ENCODE measurements around the gene CCDC157.

CCDC157 gene

DNA sequence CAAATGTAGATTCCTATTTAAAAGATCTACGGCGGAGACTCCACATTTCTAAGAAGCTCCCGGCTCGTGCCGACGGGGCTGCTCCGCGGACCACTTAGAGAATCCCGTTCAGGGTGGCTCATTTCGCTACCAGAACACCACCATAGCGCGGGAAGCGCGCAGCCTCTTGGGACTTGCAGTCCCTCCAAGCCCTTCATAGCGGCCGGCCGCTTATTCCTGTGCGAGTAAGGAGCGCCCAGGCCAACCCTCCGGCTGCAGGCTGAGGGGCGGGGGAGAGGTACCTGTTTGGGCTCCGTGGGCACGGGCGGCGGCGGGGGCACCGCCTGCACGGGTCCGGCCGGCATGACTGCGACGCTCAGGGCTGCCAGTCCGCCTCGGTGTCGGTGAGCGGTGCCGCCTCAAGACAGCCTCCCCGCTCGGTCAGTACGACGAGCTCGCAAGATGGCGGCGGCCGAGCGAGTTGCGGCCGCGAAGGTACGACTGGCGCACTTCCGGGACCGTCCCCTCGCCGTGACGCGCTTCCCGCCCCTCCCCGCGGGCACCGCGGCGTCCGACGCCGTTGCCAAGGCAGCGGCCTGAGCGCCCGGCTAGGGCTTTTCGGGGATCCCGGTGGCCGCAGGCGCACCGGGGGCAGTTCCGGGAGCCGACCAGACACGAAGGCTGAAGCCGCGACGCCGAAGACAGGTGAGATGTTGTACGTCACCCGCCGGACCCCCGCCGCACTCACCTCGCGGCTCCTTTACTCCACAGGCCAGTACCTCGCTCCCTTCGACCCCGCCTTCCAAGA is at the start of gene CCDC157, which contains the start of gene SF3A1 (continued):
- TF ChIP-seq, protein P1, sequence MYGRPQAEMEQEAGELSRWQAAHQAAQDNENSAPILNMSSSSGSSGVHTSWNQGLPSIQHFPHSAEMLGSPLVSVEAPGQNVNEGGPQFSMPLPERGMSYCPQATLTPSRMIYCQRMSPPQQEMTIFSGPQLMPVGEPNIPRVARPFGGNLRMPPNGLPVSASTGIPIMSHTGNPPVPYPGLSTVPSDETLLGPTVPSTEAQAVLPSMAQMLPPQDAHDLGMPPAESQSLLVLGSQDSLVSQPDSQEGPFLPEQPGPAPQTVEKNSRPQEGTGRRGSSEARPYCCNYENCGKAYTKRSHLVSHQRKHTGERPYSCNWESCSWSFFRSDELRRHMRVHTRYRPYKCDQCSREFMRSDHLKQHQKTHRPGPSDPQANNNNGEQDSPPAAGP (tag by site-specific recombination; IDR thresholded peaks at IDR 0.05), result peak; percentile 73; the same call in 1 of the 2 replicates
- TF ChIP-seq, protein P2, sequence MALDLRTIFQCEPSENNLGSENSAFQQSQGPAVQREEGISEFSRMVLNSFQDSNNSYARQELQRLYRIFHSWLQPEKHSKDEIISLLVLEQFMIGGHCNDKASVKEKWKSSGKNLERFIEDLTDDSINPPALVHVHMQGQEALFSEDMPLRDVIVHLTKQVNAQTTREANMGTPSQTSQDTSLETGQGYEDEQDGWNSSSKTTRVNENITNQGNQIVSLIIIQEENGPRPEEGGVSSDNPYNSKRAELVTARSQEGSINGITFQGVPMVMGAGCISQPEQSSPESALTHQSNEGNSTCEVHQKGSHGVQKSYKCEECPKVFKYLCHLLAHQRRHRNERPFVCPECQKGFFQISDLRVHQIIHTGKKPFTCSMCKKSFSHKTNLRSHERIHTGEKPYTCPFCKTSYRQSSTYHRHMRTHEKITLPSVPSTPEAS (tag by site-specific recombination; IDR thresholded peaks at IDR 0.05), result no peak
- TF ChIP-seq, protein P3, sequence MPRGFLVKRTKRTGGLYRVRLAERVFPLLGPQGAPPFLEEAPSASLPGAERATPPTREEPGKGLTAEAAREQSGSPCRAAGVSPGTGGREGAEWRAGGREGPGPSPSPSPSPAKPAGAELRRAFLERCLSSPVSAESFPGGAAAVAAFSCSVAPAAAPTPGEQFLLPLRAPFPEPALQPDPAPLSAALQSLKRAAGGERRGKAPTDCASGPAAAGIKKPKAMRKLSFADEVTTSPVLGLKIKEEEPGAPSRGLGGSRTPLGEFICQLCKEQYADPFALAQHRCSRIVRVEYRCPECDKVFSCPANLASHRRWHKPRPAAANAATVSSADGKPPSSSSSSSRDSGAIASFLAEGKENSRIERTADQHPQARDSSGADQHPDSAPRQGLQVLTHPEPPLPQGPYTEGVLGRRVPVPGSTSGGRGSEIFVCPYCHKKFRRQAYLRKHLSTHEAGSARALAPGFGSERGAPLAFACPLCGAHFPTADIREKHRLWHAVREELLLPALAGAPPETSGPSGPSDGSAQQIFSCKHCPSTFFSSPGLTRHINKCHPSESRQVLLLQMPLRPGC (tag by site-specific recombination; IDR thresholded peaks at IDR 0.05), result 0 out of 2 replicates have a peak, but pooled peaks have one; percentile 11
- TF ChIP-seq KLF16 (tag by site-specific recombination; IDR thresholded peaks at IDR 0.05) (peak; percentile 64), FEZF1 (tag by site-specific recombination; IDR thresholded peaks at IDR 0.05) (peak; percentile 68), ZIC2 (tag by site-specific recombination; IDR thresholded peaks at IDR 0.05) (0 out of 2 replicates have a peak, but pooled peaks have one; percentile 16), ZNF624 (tag by site-specific recombination; IDR thresholded peaks at IDR 0.05) (no peak), ZBTB17 (tag by site-specific recombination; IDR thresholded peaks at IDR 0.05) (peak; percentile 77), ZBTB8A (tag by site-specific recombination; IDR thresholded peaks at IDR 0.05) (peak; percentile 92), ZNF324 (tag by site-specific recombination; IDR thresholded peaks at IDR 0.05) (peak; percentile 93; the same call in 1 of the 2 replicates), OVOL3 (tag by site-specific recombination; IDR thresholded peaks at IDR 0.05) (peak; percentile 74), SP2 (tag by site-specific recombination; IDR thresholded peaks at IDR 0.05) (peak; percentile 71), ZFP69B (tag by site-specific recombination; IDR thresholded peaks at IDR 0.05) (peak; percentile 41; the same call in 1 of the 2 replicates), GLI4 (tag by site-specific recombination; IDR thresholded peaks at IDR 0.05) (peak; percentile 59; the same call in 1 of the 2 replicates), ZNF660 (tag by site-specific recombination; IDR thresholded peaks at IDR 0.05) (peak; percentile 83), ZNF473 (tag by site-specific recombination; IDR thresholded peaks at IDR 0.05) (no peak), KLF1 (tag by site-specific recombination; IDR thresholded peaks at IDR 0.05) (peak; percentile 49; the same call in 1 of the 2 replicates), ZXDB (tag by site-specific recombination; IDR thresholded peaks at IDR 0.05) (peak; percentile 88), ZNF707 (tag by site-specific recombination; IDR thresholded peaks at IDR 0.05) (no peak), ZNF529 (tag by site-specific recombination; IDR thresholded peaks at IDR 0.05; ENCODE audit: insufficient replicate concordance) (no peak)
- TF ChIP-seq, protein P4, sequence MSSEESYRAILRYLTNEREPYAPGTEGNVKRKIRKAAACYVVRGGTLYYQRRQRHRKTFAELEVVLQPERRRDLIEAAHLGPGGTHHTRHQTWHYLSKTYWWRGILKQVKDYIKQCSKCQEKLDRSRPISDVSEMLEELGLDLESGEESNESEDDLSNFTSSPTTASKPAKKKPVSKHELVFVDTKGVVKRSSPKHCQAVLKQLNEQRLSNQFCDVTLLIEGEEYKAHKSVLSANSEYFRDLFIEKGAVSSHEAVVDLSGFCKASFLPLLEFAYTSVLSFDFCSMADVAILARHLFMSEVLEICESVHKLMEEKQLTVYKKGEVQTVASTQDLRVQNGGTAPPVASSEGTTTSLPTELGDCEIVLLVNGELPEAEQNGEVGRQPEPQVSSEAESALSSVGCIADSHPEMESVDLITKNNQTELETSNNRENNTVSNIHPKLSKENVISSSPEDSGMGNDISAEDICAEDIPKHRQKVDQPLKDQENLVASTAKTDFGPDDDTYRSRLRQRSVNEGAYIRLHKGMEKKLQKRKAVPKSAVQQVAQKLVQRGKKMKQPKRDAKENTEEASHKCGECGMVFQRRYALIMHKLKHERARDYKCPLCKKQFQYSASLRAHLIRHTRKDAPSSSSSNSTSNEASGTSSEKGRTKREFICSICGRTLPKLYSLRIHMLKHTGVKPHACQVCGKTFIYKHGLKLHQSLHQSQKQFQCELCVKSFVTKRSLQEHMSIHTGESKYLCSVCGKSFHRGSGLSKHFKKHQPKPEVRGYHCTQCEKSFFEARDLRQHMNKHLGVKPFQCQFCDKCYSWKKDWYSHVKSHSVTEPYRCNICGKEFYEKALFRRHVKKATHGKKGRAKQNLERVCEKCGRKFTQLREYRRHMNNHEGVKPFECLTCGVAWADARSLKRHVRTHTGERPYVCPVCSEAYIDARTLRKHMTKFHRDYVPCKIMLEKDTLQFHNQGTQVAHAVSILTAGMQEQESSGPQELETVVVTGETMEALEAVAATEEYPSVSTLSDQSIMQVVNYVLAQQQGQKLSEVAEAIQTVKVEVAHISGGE (tag by site-specific recombination; conservative IDR thresholded peaks at IDR 0.05; ENCODE audit: low read depth), result peak; percentile 95
- TF ChIP-seq, protein P5, sequence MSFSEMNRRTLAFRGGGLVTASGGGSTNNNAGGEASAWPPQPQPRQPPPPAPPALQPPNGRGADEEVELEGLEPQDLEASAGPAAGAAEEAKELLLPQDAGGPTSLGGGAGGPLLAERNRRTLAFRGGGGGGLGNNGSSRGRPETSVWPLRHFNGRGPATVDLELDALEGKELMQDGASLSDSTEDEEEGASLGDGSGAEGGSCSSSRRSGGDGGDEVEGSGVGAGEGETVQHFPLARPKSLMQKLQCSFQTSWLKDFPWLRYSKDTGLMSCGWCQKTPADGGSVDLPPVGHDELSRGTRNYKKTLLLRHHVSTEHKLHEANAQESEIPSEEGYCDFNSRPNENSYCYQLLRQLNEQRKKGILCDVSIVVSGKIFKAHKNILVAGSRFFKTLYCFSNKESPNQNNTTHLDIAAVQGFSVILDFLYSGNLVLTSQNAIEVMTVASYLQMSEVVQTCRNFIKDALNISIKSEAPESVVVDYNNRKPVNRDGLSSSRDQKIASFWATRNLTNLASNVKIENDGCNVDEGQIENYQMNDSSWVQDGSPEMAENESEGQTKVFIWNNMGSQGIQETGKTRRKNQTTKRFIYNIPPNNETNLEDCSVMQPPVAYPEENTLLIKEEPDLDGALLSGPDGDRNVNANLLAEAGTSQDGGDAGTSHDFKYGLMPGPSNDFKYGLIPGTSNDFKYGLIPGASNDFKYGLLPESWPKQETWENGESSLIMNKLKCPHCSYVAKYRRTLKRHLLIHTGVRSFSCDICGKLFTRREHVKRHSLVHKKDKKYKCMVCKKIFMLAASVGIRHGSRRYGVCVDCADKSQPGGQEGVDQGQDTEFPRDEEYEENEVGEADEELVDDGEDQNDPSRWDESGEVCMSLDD (tag by site-specific recombination; IDR thresholded peaks at IDR 0.05), result no peak
- TF ChIP-seq, protein P6, sequence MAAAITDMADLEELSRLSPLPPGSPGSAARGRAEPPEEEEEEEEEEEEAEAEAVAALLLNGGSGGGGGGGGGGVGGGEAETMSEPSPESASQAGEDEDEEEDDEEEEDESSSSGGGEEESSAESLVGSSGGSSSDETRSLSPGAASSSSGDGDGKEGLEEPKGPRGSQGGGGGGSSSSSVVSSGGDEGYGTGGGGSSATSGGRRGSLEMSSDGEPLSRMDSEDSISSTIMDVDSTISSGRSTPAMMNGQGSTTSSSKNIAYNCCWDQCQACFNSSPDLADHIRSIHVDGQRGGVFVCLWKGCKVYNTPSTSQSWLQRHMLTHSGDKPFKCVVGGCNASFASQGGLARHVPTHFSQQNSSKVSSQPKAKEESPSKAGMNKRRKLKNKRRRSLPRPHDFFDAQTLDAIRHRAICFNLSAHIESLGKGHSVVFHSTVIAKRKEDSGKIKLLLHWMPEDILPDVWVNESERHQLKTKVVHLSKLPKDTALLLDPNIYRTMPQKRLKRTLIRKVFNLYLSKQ (tag by site-specific recombination; IDR thresholded peaks at IDR 0.05; ENCODE audit: borderline replicate concordance), result no peak
- TF ChIP-seq, protein P7, sequence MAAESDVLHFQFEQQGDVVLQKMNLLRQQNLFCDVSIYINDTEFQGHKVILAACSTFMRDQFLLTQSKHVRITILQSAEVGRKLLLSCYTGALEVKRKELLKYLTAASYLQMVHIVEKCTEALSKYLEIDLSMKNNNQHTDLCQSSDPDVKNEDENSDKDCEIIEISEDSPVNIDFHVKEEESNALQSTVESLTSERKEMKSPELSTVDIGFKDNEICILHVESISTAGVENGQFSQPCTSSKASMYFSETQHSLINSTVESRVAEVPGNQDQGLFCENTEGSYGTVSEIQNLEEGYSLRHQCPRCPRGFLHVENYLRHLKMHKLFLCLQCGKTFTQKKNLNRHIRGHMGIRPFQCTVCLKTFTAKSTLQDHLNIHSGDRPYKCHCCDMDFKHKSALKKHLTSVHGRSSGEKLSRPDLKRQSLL (tag by site-specific recombination; IDR thresholded peaks at IDR 0.05), result no peak
- TF ChIP-seq, protein P8, sequence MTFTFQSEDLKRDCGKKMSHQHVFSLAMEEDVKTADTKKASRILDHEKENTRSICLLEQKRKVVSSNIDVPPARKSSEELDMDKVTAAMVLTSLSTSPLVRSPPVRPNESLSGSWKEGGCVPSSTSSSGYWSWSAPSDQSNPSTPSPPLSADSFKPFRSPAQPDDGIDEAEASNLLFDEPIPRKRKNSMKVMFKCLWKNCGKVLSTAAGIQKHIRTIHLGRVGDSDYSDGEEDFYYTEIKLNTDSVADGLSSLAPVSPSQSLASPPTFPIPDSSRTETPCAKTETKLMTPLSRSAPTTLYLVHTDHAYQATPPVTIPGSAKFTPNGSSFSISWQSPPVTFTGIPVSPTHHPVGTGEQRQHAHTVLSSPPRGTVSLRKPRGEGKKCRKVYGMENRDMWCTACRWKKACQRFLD (tag by site-specific recombination; IDR thresholded peaks at IDR 0.05), result 0 out of 2 replicates have a peak, but pooled peaks have one; percentile 41
